Fibroblast of skin of back (primary cell): ENCODE measurements around the gene SNX33.
"Not testable (repeated sequence)": the region's sequence is repeated elsewhere in the genome, so short reads cannot be mapped to it uniquely, and the experiment has no call there.

Source experiments
- DNase-seq: peaks from one replicate; pipeline ENCODE4 v3.0.0-alpha.2; 2013

SNX33 gene

DNA sequence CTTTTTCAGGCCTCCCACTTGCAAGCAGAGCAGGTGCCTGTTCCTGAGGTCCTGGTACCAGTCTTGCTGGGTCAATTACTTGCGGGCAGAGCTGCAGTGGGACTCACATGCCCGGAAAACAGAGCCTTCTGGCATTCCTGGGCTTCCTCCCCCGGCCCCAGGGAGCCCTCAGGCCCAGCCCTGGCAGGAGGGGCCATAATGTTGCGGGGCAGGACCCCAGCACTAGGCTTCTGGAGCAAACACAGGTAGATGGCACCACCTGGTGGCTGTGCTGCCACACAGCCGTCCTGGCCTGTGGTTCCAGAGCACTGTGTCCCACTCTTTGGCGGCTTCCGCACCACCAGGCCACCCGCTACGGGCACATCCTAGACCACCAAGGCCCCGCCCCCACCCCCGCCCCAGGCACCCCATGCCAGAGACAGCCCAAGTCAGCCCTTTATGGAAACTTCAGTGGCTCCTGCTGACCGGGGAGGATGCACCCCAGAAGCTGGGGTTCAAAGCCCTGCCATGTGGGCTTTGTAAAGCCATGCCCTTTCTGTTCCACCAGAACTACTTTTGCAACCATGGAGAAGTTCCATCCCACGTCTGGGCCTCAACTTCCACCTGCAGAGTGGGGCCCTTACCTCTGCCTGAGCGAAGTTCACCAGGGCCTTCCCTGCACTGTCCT is 36.1 kb downstream of the SNX33 start:
- peak; percentile 55 for DNase-seq

- DNase-seq = no peak
These were observed 36.9 kb downstream of the SNX33 start for GRCh38 chr15:75684648-75685047.

DNA sequence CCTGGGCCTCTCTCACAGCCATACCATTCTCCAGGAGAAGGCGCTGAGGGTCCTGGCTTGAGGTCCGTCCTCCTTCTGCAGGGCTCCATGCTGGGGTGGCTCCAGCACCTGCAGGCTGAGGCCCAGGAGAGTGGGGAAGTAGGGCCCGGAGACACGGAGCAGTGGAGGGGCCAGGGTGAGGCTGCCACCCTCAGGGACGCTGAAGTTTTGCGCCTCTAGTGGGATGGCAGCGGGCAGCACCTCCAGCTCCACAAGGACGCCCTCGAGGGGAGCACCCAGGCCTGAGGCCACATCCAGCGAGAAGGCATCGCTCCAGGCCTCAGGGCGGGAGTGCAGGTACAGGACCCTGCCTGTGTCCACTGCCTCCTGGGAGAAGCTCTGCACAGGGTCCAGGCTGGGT is 37.5 kb downstream of the SNX33 start:
- DNase-seq = no peak

GRCh38 chr15:75686212-75686642 is 38.5 kb downstream of the SNX33 start:
- peak; percentile 54 for DNase-seq

DNA sequence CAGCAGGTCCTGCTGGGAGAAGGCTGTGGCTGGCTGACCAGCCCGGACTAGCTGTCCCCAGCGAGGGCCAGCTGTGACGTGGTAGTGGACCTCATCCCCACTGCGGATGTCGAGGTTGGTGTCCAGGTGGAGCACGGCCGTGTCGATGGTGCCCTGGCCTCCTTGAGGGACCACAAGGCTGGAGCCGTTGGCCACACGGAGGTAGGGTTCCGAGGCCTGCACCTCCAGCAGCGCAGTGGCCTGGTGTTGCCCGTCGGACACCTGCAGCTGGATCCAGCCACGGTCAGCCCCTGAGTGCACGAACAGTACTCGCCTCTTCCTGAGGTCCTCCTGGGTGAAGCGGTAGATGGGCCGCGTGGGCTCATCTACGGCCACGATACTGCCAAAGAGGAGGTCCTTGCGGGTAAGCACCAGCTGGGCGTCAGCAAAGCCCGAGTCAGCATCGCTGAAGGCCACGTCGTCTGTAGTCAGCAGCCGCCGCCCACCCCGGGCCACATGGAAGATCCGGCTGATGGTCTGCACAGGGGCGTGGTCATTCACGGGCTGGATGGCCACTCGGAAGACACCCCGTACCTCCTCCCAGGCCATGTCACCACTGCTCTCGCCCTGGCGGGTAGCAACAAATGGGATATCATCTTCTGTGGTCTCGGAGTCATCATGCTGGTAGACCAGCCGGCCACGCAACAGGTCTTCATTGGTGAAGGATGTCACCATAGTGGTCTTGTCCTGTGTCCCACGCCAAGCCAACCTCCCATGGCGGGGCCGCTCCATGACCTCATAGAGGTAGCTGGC is 40.0 kb downstream of the SNX33 start:
- no peak for DNase-seq

DNA sequence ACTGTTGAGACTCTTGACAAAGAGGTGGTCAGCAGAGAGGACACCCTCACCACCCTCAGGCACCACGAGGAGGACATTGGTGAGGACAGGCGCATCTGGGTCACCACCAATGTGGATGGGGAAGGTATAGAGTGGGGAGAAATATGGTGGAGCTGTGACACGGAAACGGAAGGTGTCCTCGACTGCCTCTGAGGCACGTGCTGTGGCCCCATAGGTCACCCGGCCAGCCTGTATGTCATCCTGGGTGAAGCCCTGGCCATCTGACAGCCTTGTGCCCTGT is 40.5 kb downstream of the SNX33 start:
- no peak for DNase-seq

- no peak for DNase-seq
These were observed 41.1 kb downstream of the SNX33 start for GRCh38 chr15:75688831-75689230.

- not testable (repeated sequence) for DNase-seq
These were observed 41.7 kb downstream of the SNX33 start for GRCh38 chr15:75689429-75689828.

- not testable (repeated sequence) for DNase-seq
These were observed 44.6 kb downstream of the SNX33 start for GRCh38 chr15:75692311-75692710.

DNA sequence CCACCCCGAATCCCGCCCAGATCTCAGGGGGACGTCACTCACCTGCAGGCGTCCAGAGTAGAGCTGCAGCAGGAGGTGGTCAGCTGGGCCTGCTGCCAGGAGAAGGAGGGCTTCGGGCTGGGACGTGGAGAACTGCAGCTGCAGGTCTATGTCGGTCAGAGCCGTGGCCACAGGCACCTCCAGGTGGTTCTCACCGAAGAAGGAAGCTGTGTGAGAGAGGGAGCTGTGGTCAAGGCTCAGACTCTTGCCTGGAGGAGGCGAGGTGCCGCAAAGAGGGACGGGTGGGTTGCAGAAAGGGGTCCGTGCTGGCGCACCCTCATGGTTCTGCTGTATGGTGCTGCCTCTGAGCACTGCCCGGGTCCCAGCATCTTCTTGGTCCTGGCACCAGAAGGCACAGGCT is 45.3 kb downstream of the SNX33 start:
- DNase-seq = not testable (repeated sequence)

GRCh38 chr15:75693501-75694240 is 46.0 kb downstream of the SNX33 start:
- DNase-seq = peak; percentile 81

DNA sequence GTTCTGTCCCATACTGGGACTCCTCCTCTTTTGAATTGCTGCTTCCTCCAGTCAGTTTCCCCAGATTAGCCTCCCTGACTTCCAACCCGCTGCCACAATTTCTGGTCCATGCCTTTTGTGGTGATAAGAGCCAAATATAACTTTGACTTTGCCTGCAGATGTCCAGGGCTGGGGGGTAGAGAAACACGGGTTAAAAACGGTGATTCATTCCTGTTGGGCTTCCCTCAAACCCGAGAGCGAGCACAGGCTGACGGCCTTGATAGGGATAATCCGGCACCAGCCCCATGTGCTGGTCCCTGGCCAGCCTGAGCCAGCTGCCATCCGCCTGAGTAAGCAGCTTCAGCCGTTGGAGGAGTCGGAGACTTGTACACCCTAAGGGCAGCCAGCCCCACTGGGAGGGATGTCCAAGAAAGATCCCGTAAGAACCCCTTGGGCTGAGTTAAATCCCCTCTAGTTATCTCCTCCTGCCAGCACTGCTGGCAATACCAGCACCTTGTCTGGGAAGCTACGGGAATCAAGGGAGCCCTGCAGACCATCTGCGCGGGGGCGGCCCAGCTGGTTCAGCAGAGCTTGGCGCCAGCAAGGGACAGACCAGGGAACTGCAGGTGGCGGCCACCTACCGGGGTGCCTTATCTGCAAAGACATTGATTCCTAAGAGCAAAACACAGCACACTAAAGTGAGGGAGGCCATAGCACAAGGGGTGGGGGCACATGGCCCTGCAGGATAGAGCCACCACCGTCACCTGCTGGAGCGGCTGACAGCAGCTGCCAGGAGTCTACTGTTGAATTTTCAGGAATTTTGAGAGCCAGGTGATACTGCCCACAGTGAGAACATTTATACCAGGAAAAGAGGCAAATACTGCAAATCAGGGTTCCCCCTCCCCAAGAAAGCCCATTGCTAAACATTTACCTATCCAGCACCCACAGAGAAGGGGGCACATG is 46.8 kb downstream of the SNX33 start:
- peak; percentile 99 for DNase-seq

DNA sequence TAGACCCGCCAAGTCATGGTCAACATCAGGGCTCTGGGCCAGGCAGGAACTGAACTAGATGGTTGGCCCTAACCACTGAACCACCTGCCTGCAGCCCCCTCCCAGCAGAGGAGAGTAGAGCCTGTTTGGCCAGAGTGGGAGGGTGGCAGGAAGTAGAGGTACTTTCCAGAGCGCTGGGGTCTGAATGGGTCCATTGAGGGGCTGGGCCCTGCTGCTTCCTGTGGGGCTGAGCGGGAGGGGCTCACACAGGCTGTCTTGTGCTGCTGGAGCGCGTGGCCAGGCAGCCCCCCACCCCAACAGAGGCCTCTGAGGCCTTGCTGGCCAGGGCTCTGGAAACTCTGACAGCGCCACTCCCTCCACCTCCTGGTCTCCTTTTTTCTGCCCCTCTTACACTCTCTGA is 47.5 kb downstream of the SNX33 start:
- DNase-seq = no peak

DNA sequence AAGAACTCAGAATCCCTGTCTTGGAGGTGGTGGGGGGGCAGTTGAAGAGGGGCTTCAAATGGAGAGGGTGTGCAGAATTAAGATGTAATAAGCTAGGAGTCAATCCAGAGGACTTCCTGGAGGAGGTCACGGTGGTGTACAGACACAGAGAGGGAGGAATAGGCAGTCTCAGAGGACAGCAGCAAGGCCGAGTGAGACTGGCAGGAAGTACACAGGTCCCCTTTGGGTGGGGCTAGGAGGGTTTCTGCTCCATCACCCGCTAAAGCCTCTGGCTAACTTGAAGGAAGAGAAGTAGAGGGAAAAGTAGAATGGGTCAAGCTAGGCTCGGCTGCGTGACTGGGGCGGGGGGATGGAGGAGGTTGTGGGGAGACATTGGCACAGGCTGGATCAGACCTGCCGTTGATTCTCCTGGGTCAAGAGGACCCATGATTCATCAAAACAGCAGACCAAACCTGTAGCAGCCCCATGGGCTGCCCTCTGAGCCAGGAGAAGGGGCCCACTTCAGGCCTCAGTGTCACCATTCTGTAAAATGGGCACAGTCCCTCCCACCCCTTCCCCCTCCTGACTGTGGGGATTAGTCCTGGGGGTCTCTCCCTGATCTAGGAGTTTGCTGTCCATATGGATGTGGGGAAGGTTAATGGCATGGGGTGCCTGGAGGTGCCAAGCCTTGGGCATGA is 48.1 kb downstream of the SNX33 start:
- no peak for DNase-seq

DNA sequence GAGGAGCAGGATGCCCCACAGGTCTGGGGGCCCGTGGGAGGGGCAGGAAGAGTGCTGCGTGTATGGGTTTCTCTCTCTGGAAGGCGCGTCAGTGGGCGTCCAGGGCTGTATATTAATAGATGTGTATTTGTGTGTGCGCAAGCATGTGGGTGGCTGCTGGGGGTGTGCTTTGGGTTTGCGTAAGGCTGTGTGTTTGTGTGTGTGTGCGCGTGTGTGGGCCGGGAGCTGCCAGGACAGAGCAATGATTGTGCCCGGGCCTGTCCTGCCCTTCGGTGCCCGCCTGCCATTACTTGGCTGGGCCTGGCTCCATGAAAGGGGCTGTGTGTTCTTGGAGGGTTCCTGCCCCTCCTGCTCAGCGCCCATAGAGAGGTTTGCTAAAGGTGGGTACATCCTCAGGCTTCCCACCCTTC is 48.6 kb downstream of the SNX33 start:
- no peak for DNase-seq

DNA sequence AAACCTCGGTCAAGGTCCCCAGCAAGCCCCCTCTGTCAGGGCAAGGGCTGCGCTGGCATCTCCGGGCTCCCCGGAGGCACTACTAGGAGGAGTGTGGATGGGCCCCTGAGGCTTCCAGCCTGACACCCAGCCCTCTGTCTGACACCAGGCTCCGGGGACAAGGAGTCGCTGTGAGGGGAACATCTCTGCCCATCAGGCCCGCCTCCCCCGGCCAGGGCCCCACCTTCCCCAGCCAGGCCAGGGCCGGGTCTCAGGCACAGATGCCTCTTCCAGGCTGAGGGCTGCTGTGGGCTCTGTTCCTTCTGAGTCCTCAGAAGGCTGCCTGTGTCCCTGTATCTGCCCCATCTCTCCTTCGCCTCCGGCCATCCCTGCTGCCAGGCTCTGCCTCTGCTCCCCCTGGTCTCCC is 49.1 kb downstream of the SNX33 start:
- DNase-seq = no peak

DNA sequence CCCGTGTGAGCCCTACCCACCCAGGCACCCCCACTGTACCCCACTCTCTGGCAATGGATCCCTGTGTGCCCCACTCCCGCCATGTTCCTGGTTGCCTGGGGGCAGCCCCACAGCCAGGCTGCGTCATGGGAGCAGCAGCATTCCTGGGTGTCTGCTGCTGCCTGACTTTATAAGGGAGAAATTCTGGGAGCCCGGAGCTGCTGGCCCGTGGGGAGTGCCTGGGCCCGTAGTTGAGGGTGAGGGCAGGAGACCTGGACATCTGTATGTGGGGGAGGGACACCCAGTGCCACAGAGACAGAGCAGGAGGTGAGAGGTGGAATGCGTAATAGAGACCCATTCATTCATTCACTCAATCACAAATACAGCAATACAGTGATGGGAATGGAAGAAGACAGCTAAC is 49.8 kb downstream of the SNX33 start:
- no peak for DNase-seq

- not testable (repeated sequence) for DNase-seq
These were observed 50.4 kb downstream of the SNX33 start for GRCh38 chr15:75697974-75698747.

- not testable (repeated sequence) for DNase-seq
These were observed 51.8 kb downstream of the SNX33 start for GRCh38 chr15:75699517-75699916.

- peak; percentile 92 for DNase-seq
These were observed 52.5 kb downstream of the SNX33 start for GRCh38 chr15:75699961-75700874.
